GM12873 (cell line): ENCODE data around the gene SPECC1.

Source experiments
- TF ChIP-seq, protein P1 (sequence below): IDR thresholded peaks from 2 replicates; pipeline ENCODE4 v1.5.1; 2012; ENCODE audit warnings: low read depth, mild to moderate bottlenecking, moderate library complexity, low read length, control low read depth; ENCODE audit not compliant: insufficient read depth; ENCODE audit errors: missing control alignments

The SPECC1 gene

DNA sequence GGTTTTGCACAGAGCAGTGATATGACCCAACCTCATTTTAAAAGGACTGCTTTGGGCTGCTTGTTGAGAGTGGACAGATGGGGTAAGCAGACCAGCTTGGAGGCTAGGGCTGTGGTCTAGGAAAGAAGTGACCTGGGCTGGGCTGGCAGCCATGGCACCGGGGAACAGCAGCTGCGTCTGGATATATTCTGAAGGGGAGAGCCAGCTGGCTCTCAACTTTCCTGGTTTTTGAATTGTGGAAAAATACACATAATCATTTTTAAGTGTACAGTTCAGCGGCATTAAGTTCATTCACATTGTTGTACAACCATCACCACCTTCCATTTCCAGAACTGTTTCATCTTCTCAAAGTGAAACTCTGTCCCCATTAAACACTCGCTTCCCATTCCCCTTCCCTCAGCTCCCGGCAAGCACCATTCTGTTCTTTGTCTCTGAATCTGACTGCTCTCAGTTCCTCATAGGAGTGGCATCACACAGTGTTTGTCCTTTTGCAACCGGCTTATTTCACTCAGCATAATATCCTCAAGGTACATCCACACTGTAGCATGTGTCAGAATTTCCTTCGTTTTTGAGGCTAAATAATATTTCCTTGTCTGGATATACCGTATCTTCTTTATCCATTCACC, 113.2 kb downstream of the SPECC1 start:
- TF ChIP-seq, protein P1, sequence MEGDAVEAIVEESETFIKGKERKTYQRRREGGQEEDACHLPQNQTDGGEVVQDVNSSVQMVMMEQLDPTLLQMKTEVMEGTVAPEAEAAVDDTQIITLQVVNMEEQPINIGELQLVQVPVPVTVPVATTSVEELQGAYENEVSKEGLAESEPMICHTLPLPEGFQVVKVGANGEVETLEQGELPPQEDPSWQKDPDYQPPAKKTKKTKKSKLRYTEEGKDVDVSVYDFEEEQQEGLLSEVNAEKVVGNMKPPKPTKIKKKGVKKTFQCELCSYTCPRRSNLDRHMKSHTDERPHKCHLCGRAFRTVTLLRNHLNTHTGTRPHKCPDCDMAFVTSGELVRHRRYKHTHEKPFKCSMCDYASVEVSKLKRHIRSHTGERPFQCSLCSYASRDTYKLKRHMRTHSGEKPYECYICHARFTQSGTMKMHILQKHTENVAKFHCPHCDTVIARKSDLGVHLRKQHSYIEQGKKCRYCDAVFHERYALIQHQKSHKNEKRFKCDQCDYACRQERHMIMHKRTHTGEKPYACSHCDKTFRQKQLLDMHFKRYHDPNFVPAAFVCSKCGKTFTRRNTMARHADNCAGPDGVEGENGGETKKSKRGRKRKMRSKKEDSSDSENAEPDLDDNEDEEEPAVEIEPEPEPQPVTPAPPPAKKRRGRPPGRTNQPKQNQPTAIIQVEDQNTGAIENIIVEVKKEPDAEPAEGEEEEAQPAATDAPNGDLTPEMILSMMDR = no peak

DNA sequence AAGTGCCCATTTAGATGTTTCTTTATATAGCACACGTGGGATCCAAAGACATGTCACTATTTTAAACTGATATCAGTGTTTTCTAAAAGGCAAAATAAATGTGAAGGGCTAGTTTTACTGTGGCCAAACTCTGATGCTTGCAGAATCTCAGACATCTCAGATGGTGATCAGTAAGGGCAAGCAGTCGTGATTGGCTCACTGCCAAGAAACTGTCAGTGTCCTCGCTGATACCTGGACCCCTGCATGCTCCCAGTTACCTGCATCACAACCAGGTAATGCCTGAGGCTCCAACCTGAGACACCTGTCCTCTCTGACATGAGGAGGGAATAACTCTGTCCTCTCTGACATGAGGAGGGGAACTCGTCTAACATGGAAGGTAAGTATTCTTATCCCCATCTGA, 114.0 kb downstream of the SPECC1 start:
- TF ChIP-seq, protein P1 = no peak

DNA sequence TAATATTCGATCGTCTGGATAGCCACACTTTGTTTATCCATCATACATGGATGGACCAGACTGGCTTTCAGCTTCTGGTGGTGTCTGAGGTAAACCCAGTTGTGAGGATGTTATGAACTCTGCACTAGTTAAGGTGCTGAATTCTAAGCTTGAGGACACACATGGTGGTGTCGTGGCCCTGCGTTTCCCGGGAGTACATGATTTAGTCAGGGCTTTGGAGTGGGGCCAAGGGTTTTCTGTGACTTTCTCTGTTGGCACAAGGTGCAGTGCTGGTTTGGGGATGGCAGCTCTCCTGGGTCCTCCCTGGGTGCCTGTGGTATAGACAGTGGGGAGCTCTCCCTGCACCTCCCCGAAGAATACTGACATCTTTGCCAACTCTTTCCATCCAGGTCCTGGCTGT, 116.6 kb downstream of the SPECC1 start:
- TF ChIP-seq, protein P1 = no peak

DNA sequence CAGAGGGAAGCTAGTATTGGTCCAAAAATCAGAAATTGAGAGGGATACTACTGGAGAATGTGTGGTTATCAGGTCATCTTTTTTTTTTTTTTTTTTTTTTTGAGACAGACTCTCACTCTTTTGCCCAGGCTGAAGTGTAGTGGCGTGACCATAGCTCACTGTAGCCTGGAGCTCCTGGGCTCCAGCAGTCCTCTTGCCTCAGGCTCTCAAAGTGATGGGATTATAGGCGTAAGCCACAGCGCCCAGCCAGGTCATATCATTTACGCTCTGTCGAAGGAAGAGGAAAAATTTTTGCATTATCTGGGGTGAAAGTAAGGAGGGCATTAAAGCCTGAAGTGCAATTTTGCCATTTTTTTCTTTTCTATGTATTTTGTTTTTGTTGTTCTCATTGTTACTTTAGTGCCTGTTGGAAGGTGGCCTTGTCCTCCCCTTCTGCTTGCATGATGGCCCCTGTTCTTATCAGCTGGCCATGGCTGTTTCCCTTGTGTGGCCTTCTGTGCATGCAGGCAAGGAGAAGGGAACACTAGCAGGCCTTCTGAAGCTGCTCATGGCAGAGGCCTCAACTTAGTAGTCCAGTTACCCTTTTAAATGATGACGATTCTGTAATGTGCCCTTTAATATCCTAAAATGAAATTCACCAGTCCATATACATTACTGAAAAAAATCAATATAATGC, 118.3 kb downstream of the SPECC1 start:
- TF ChIP-seq, protein P1 = no peak

DNA sequence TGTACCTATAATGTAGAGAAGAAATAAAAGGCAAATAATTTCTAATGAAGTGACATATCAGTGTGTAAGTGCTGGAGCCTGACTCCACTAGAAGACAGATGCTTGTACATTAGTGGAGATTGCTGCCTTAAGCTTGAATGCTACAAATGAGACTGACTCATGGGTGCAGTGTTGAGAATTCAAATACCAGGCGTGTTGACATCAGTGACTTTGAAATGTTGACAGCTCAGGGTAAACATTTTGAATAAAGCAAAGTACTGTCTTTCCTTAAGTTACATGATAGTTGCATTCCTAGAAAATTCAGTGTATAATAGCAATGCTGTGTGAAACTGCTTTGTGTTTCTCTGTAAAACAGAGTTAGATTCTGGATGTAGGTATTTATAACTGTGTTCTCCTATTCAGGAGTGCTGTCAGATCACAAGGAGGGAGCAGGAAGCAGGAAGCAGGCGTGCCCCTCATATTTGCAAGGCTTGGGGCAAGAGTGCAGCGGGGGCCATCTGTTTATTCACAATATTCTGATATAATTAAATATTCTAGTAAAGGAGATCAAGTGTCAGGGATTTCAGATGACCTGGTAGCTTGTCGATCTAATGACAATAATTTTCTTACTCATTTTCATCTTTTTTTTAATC, 119.0 kb downstream of the SPECC1 start:
- TF ChIP-seq, protein P1 = no peak

DNA sequence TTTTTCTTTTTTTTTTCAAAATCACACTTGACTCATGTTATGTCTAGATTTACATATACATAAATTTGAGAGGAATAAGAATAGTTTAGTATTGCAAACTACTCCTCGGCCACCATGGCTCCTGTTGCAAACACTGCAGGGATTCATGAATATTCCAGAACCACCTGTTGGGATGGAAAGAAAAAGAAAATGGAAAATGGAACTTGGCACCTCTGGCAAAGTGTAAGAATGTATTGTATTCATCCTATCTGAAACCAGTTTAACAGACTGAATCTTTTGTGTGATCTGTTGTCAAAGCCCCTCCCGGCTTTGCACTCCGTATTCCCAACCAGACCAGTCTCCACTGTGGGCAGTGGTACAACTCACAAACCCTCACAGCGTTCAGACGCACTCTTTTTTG, 124.4 kb downstream of the SPECC1 start:
- TF ChIP-seq, protein P1 = no peak

DNA sequence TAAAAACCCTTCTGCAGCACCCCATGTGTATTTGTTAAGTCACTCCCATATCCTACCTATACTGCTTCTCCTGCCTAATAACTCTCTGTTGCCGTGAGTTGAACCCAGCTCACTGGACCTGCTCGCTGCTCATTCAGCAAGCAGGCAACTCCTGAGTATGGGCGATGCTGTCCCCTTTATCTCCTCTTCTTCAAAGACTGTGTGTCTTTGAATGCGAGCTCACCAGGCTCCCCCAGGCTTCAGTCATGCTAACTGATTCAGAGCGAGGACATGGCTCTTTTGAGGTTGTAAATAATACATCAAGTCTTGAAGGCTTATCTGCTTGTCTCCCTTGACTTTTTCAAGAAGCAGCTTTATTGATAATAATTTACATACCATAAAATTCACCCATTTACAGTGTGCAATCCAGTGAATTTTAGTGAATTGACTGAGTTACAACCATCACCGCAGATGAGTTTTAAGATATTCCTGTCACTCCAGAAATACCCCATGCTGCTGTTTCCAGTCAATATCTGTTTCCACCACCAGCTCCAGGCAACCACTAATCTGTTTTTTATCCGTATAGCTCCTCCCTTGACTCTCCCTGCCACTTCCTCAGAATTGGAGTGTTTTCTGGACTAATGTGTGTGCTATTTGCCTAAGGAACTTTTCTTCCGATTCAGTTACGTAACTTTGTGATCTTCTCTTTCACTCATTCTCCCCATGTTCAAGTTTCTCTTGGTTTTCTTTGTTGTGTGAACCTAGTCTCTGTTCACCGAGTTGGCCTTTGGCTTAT, 132.2 kb downstream of the SPECC1 start:
- TF ChIP-seq, protein P1 = no peak
